HL-60/S4 treated with retinoic acid at 250 ng/mL for 4 days and 3 days (cell line): ENCODE measurements around the gene TTLL11.

ENCODE experiments used
- in situ Hi-C: fragments of 300-500 bp; cut with MboI; formaldehyde crosslinking; loops from 2 replicates; pipeline ENCODE4 v1.7.0; 2022; ENCODE audit warnings: low sequenced_read_pairs

Gene TTLL11

DNA sequence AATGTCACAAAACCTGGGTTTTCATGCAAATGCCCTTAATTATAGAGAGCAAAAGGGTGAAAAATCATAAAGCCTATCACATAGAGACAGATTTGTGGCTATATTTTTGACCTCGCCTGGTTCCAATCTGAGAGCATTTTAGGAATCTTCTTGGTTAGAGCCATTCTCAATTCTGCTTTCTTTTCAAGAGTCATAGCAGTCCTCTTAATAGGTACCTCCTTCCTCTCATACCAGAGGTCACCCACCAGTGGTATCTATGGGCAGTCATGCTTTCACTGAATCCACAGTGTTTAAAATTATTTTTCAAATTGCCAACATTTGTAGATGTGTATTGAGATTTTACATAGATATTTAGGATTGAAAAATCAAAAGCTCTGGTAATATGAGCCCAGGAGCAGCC lies 226.2 kb downstream of the TTLL11 start:
- in situ Hi-C loops: no loop called here

DNA sequence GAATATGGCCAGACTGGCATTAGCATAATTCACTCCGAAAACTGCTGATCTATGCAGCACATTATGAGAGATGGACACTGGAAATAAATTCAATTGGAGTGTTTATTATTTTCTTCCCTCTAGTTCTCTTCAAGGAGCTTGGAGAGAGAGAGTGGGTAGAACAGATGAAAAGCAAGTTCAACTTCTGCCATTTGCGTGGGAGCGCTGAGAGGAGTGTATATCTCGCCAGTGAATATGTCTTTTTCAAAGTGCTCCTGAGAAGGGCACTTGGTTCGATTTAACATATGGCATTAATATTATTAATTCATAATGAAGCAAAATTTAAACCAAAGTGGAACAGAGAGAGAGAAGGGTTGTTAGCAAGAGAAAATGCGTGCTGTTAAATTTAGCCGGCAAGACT lies 227.2 kb downstream of the TTLL11 start:
- in situ Hi-C loops: no loop called here

DNA sequence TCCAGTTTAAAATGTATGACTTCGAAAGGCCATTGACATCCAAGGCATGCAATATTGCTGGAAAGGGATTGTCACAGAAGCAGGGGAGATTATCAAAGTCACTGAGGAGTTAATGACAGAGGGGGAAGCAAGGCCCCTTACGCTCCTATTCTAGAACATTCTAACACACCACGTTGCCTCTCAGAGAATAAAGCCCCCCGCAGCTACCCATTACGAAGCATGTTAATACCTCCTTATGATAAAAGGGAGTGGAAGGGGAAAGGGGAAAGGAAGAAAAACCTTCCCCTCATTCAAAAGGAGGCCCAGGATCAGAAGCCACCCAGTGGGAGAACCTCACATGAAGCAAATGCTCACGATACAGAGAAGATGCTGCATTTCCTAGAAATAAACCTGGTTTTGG lies 228.0 kb downstream of the TTLL11 start:
- in situ Hi-C loops: no loop called here

DNA sequence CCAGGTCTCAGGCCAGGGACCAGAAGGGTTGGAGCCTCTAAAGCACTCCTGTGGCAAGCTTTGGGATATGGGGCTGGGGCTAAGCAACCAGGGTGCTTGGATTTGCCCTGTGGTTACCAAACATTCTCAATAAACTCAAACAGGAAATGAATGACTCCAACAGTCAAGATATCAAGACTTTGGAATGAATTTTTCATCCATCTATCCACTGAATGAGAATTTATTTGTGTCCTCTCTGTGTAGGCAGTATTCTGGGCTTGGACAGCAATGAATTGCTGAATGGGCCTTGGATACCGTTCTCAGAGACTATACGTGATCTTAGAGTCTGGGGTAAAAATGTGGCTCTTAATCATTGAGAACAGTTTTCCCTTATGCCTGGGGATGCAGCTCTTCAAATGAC lies 229.2 kb downstream of the TTLL11 start:
- in situ Hi-C loops: no loop called here

DNA sequence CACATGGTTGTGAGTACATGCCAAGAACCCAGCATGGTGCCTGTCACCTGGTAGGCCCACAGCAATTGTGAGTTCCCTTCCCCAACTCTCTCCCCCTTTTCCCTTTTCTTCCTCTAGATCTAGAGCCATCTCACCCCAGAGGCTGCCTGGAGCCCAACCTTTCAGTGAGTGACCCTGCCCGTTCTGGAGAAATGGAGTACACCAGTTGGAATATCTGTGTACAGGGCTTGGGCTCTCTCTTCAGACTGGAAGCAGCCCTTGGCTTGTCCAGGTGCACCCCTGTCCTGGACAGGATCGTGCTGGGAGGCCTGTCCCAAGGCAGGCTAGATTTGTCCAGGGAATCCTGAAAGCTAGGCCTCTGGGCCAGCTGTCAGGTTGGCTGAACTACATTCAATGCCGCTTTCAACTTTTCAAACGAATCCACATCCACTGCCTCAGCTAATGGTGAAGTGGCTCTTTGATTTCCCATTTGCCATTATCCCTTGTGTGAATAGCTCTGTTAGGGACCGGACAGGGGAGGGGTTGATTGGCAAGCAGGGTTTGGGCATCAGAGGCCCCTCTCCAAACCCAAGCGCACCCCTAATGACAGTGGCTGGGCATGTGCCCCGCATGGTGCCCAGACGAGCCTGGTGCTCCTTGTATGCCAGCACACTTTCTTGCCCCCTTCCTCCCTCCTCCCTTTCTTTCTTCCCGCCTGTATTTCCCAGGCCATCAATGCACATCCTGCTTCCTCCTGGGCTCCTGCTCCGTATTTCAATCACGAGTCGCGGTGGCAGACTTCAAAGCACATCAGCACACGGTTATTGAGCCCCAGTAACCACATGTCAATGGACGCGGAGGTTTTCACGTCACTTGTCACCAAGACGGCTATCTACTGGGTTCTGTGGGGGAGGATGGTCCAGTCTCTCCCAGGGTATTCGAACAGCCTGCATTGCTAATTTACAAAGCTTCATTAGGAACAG lies 230.5 kb downstream of the TTLL11 start:
- in situ Hi-C loops: no loop called here

DNA sequence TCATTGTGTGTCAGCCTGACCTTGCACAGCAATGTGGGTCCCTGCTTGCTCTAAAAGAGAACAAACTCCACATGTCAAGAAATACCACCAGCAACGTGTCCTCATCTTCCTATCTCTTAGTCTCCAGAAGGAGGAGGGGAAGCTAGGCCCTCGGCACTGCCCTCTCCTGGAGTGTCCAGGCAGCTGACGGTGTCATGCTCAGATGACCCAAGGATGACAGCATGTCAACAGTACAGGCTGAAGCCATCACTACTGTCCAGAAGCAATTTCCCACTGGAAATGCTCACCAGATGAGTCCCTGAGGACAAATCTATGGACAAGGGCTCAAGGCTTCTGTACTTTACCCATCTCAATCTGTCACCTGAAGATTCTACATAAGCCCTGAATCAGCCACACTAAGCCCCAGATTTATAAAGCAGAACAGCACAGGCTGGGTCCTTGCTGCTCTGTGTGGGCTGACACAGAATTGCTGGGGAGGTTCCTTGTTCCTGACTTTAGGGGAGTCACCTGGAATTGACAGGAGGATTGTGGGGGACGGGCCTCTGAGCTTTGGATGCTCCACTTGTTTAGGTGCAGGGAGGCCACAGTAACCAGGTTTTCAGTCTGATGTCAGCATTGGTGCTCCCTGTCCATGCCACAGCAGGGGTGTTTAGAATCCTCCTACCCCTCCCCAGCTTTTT lies 231.5 kb downstream of the TTLL11 start:
- in situ Hi-C loops: no loop called here

DNA sequence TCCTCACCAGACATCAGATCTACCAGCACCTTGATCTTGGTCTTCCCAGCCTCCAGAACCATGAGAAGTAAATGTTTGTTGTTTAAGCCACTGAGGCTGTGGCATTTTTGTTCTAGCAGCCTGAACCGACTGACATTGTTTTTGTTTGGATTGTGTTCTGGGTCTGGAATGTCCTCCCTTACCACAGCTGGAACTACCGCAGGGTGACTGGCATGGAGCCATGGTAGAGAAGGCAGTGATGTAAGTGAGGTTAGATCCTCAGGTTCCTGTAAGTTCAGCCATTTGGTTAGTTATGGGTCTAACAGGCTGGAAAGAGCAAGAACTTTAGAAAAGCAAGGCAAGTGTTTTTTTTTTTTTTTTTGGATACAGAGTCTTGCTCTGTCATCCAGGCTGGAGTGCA lies 232.4 kb downstream of the TTLL11 start:
- in situ Hi-C loops: no loop called here

DNA sequence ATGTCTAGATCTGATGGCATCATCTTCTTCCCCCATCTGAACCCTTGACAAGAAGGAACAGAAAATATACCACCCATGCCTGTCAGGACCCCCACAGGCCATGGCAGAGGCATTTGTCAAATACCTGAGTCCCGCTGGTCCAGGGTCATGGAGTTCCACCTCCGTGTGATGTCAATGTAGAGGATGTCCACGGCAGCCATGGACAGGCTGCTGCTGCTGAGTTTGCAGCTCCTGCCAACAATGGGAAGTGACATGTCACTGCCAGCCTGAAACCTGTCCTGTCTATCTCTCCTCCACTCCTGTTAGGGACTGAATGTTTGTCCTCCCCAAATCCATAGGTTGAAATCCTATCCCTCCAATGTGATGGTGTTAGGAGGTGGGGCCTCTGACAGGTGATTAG lies 232.9 kb downstream of the TTLL11 start:
- in situ Hi-C loops: no loop called here

DNA sequence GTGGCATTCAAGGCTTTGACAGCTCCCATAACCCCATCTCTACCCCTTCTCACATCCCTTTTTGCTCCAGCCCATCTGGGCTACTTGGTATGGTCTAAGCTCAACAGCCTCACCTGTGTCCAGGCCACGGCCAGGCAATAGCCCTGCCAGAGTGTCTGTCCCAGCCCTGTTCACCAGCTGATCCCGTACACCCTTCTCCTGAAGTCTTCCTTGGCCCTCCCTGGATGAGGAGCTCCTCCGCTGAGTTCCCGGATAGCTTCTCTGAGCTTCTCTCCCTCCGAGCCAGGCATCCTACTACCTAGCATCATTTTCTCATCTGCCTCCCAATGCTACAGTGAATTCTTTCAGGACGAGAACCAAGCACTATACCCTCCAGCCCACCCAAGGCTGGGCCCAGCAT lies 233.5 kb downstream of the TTLL11 start:
- in situ Hi-C loops: no loop called here

DNA sequence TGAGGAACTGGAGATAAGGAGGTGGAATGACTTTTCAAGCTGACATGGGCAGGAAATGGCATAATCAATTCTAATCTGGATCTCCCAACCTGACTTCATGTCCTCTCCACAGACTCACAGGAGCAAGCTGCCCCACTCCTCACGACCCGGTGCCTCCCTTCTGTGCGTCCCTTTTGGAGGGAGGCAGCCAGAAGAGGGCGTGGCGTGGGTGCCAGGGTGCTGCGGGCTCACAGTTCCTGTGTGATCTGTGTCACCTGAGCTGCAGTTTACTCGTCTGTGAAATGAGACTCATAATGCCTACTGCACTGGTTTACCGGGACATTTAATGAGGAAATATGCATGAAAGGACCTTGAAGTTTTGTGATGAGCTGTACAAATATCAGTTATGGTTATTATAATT lies 234.3 kb downstream of the TTLL11 start:
- in situ Hi-C loops: no loop called here

DNA sequence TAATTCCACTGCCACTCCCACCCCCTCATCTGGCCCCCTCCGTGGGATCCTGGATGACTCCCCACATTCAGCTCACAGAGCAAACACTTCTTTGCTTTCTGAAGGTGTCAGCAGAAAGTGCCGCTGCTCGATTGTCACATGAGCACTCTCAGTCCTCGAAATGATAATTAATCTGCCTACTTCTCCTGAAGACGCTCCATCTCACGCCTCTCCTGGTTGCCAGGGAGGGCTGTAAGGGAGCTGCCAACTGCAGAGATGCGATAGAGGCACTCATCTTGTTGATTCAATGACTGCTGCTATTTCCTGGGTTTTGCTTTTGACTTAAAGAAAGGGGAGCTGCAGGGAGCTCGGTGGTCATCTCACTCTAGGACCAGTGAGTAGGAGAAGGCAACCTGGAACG lies 235.2 kb downstream of the TTLL11 start:
- in situ Hi-C loops: no loop called here

DNA sequence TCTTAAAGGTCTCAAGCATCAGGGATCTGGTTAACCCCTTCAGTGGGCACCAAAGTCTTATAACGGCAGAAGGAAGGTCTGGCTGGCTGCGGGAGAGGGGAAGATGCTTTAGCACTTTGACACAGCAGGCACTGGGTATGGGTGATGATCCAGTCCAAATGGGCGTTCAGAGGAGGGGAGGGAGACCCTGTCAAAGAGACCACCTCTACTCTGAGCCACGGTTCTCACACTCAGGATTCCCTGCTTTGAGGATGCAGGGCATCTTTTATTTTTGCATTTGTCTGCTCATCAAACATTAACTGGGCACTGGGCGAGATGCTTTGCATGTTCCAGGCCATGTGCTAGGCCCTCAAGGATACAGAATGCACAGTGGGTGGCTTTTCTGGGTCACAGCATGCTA lies 237.6 kb downstream of the TTLL11 start:
- in situ Hi-C loops: no loop called here

DNA sequence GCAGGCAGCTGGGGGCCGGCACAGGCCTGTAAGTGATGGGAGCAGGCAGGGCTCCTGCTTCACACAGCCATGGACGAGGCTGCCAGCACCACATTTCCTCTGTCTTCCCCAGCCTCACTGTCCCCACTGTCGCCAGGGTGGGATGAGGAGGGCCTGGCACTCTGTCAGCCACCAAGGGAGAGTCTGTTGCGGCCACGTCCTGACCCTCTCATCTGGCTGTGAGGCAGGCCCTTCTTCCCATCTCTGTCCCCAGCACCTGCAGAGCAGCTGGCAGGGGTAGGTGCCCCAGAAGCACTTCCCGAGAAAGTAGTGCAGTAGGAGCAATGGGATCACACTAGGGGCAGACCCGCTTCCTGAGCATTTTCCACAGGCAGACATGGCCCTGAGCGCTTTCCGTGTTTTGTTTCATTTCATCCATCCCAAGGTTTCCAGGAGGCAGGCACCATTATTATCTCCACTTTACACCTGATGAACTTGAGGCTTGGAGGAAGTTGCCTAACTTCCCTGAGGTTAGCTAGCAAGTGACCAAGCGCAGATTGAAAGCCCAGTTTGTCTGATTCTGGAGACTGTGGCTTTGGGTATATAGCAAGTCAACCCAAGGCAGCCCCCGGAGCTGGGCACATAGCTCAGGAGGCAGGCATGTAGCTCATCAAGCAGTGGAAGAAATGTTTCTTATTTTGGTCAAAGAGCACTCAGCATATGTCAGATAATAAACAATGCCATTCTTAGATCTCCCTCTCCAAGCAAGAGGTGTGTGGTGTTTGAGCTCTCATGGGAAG lies 239.3 kb downstream of the TTLL11 start:
- in situ Hi-C loops: no loop called here

DNA sequence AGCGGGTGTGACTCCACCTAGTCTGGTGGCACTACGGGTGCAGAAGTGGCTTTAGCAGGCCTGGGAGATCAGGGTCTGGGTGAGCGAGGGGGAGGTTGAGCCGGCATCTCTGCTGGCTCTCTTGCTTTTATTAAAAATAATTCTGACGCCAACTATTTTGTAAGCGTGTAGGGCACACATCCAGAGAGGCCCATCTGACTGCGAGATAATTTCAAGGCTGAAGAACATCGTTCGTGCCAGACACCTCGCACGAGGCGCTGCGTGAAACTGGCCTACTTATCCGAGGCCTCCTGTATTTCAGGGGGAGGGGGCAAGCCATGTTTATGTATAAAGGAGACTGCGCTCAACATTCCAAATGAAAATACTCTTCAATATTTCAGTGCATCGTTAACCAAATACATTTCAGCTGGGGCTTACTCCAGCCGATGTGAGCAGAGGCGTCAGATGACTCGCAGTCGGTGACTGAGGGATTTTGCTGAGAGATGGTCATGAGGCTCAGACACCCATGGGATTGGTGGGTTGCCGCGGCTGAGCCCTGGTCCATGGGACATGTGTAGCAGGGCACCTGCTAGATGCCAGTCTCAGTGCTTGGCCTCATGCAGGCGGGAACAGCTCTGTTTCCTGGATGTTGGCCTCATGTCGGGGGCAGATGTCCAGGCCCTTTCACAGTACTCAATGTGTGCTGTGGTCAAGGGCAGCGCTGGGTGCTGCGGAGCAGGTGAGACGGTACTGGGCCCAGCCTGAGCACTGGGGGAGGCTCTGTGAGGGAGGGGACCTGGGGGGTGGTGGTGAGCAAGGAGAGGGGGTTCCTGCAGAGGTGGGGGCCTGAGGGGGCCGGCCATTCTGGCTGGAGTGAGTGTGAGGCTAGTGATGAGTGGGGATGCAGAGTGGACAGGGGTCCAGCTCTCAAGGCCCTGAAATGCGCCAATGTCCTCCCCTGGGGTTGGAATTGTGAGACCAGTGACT lies 240.2 kb downstream of the TTLL11 start:
- in situ Hi-C loops: no loop called here

DNA sequence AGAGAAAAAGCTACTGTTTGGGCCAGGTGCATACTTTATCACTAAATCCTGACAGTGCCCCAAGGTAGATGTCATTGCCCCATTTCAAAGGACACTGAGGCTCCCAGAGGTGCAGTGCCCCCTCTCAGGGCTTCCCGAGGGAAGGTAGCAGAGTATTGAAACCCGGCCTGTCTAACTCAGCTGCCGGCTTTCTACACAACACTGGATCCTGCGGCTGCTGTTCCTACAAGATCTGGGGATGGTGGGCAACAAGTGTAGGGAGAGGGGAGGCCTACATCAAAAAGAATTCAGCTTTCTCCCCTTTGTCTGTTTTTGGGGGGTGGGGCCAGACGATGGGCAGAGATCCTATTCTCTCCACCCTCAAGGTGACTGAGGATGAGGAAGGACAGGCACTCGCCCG lies 240.9 kb downstream of the TTLL11 start:
- in situ Hi-C loops: no loop called here

DNA sequence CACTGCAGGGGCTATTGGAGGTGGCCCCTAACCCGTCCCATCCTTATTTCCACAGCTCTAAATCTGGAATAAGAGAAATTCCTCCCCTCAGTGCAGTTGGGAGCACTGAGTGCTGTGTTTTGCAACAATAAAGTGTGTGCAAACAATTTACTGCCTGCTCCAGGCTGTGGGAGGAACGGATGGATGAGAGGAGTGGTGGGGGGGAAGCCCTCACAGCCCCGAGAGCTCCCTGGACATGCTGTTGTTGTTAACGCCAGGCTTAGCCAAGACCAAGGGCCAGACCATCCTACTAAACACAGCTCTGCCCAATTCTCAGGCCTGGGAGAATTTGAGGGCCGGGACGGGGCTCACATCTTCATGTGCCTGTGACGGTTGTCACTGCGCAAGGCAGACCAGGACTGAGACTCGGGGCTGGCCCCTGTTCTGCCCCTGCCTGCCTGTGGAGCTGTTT lies 241.4 kb downstream of the TTLL11 start:
- in situ Hi-C loops: no loop called here

DNA sequence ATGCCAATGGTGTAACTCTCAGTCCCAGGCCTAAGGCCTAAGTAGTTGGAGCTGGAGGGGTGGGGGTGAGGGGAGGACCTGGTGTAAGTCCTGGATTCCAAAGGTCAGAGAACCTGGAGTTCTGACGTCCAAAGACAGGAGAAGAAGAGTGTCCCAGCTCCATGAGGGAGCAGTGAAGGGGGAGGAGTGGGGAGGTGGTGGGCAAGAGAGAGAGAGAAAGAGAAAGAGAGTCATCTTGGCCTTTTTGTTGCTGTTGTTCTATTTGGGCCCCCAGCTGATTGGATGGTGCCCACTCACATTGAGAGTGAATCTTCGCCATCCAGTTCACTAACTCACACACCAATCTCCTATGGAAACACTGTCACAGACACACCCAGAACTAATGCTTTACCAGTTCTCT lies 242.7 kb downstream of the TTLL11 start:
- in situ Hi-C loops: no loop called here

DNA sequence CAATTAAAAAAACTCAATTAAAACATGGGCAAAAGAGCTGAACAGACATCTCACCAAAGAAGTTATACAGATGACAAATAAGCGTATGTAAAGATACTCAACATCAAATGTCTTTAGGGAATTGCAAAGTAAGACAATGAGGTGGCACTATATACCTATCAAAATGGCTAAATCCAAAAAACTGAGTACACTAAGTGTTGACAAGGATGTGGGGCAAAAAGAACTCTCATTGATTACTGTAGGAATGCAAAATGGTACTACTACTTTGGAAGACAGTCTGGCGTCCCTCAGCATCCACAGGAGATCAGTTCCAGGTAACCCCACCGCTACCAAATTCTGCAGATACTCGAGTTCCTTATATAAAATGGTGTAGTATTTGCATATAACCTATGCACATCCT lies 243.6 kb downstream of the TTLL11 start:
- in situ Hi-C loops: no loop called here

DNA sequence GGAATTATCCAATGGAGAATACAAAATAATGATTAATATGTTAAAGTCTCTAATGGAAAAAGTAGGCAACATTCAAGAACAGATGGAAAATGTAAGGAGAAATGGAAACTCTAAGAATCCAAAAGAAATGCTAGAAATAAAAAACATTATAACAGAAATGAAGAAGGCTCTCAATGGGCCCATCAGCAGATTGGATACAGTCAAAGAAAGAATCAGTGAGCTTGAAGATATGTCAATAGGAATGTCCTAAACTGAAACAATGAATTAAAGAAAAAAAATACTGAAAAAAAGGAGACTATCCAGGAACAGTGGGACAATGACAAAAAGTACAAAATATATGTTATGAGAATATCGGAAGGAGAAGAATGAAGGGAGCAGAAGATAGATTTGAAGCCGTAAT lies 248.5 kb downstream of the TTLL11 start:
- in situ Hi-C loops: no loop called here

DNA sequence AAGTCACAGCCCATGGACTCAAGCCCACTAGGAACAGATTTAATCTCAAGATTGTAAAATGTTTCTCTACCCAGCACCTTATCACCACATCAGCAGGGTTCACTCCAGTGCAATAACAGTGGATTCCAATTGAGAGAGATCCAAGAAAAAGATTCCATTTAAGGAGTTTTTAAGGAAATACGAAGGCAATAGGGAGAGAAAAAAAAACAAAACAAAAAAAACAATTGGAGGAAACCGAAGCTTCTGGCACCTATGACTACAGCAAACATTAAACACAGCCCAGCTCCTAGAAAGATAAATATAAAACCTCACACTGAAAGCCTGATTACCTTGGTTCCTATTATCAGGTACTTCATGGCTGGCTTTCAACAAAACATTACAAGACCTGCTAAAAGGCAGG lies 249.0 kb downstream of the TTLL11 start:
- in situ Hi-C loops: no loop called here
